ENCODE results near the gene AKAP8L.

Gene AKAP8L

DNA sequence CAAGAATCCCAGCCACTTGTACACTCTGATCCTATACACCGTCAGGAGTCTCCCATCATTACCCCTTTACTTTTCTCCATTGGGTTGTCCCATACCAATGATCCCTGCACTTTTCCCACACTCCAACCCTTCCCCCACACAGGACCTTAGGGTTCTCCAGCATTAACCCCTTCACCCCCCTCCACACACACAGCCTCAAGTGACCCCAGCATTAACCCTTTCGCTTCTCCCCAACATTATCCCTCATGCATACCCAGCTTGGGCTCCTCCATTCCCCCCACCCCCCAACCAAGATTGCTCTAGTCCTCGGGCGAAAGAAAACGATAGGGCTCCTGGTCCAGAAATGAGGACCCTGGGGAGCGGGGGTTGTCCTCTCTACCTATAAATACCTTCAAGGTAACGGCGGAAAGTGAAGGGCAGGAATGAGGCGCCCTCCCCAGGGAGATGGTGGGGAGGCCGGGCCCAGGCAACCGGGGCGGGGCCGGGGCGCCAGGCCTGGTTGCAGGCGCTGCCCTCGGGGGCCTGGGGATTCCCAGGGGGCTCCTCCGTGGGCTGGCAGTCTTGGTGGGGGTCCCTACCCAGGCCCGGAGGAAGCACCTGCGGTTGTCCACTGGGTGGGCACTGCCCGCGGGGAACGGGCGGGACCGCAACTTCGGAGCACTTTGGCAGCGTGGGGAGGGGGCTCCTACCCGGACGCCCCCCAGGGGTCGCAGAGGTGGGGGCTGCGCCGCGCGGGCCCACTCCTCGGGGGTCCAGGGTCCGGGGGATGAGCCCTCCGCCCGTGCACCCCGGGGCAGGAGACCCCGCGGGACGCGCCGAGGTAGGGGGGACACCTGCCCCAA is 30.2 kb upstream of the AKAP8L start:
- no peak for DNase-seq

DNA sequence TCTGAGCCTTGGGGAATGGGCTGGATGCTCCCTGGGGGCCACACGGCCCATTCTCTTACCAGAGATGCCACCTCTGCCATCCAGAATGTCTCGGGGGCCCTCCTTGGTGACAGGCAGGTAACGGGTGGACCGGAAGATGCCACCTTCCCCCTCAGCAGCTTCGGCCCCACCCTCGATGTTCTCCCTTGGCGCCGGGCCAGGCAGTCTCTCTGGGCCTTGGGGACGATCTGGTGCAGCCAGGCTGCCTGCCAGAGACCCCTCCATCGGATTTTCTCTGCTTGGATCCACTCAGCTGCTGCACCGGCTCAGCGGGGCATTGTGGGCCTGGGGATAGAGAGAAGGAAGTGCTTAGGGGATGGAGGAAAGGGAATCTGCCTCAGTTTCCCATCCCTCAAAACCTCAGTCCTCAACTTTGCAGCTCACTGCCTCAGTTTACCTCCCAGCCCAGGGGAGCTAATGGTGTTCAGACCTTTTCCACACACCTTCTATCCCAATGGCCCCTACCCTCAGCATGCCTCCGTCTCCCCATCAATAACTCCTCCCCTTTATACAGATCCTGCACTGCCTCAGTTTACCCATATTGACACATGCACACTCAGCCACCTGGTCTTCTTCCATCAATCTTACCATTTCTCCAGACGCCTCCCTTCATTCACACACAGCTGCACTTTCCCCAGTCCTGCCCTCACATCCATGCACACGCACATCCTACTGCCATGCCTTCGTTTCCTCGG is 29.4 kb upstream of the AKAP8L start:
- DNase-seq, result no peak

DNA sequence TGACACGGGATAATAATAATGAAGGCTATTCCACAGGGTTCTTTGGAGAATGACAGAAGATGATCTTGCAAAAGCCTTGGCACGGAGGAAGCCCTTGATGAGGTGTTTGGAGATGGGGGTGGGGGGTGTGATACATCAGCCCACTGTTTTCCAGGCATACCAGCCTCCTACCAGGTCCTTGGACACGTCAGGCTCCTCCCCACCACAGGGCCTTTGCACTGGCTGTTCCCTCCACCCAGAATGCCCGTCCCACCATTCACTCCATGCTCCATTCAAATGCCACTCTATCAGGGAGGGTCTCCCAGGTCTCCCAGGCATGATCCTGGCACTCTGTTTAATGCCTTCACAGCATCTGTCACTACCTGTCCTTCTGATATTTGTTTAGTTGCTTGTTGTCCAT is 28.3 kb upstream of the AKAP8L start:
- no peak for DNase-seq

DNA sequence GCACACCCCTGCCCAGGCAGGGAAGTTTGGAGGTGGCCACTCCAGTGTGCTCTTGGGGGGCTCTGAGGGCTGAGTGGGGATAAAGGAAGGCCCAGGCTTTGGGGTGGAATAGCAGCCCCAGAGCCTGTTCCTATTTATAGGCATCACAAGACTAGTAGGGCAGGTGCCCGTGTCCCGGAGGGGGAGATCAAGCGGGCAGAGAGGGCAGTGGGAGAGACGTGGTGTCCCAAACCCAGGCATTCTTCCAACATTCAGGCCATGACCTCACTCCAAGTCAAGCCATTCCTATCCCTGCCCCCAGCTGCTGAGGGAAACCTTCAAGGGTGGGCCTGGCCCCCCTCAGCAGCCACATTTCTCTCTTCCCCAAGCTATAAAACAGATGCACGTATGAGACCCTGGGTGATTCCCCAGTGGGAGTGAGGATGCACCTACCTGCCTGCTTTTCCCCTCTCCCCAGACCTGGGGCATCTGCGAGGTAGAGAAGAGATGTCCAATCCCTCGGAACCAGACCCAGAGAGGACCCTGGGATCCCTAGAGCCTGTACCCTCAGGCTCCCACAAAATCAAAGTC is 27.1 kb upstream of the AKAP8L start:
- no peak for DNase-seq

DNA sequence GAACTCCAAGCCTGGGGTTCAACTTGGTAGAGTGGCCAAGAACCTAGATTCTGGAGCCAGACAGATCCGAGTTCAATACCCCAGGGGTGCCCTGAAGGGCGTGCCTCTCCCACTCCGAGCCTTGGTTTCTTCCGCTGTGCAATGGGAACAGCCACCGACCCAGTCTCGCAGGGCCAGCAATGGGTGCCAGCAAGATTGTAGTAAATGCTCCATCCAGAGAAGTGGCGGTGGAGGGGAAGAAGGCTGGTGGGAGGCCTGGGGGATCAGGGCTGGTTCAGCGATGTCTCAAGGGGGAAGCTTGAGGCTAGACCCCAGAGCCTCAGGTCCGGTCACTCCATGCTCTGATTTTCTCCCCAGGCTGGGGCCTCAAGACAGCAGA is 26.4 kb upstream of the AKAP8L start:
- DNase-seq, result no peak

DNA sequence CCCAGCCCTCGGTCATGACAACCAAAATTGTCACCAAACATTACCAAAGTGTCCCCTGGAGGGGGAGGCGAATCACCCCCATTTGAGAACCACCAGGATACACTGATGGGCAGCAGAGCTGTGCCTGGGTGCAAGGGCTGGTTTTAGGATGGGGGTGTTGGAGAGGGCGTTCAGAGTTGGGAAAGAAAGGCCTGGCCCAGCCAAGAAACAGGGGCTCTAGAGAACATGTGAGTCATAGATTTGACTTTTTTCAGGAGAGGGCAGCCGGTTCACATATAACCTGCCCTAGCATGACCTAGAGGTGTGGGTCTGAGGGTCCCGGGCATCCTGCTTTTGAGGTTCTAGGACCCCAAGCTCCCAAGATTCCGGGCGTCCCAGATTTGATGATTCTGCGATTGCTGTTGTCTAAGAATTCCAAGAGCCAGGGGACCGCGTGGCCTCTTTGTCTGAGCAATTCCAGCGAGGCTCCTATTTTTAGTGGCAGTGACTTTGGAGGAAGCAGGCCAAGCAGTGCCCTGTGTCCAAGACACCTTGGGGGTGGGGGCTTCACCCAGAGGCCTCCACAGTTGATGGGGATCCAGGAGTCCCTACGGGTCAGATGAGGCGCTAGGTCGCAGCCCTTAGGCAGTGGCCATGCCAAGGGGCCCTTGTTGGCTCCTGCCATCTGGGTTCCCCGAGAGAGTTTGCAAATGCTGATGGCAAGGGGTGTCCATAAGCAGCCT is 25.9 kb upstream of the AKAP8L start:
- no peak for DNase-seq

DNA sequence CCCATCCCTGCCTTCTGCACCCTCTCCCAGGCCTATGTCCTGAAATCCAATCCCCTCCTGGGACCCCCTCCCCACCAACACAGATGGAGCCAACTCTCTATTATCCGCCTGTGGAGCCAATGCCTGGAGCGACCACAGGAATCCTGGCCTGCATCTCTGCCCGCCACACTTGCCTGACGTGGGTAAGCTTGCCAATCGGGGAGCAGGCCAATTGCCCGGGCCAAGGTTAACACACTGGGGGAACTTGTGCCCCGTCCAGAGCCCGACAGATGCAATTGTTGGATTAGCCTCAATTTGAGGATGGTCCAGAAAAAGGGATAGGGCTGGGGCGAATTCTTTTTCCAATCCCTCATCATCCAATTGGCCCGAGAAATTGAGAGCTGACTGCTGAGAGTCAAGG is 25.1 kb upstream of the AKAP8L start:
- no peak for DNase-seq

DNA sequence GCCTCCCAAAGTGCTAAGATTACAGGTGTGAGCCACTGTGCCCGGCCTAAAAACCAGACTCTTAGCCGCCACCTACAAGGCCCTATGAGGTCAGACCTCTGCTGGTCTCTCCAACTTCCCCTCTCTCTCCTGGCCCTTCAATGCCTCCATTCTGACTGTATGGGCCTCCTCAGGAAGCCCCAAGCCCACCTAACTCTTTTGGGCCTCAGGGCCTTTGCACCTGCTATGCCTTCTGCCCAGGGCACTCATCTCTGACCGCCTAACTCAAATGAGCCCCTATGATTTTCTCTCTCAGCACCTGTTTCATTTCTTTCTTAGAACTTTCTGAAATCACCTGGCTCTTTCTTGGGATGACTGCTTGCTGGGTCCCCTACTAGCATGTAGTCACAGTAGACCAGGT is 24.5 kb upstream of the AKAP8L start:
- no peak for DNase-seq

DNA sequence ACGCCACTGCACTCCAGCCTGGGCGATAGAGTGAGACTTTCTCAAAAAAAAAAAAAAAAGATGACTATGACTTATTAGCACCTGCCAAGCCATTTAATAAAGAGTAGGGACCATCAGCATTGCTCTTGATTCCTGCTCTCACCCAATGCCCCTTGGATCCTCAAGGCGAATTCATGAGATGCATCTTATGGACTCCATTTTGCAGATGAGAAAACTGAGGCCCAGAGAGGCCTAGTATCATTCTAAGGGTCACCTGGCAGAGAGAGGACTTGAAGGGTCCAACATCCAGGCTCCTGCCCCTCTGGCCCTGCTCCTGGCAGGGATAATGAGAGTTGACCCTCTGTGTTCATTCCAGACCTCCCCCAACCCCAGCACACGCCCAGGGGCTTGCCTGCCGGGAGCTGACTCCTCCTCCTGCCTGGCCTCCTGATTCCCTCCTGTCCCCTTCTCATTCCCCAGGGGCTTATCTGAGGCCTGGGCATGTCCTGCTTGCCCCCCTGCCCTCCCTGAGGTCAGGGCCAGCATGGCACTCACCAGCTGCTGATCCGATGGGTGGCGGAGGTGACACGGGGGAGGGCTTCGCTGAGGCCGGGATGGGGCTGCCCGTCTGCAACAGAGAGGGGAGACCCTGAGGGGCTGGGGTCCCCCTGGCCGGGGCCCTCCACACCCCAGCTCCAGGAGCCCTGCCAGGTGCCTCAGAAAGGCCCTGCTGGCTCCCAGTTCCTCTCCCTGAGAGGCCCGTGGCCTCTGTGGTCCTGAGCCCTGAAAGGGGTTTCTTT is 23.5 kb upstream of the AKAP8L start:
- no peak for DNase-seq

DNA sequence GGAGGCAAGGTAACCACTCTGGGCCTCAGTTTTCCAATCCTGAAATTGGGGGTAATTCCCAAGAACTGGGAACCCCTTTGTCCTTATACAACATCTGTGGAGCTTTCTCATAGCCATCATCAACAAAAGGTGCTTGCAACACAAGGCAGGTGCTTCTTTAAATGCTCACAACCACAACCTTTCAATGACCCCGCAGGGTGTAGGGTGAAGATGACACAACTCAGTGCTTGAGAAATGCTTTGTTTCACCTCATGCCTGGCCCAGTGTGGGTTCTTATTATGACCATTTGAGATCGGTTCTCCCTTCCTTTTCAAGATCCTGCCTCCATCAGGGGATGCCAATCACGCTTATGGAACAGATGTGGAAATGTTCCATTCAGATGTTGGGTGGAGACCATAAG is 22.5 kb upstream of the AKAP8L start:
- DNase-seq, result no peak

DNA sequence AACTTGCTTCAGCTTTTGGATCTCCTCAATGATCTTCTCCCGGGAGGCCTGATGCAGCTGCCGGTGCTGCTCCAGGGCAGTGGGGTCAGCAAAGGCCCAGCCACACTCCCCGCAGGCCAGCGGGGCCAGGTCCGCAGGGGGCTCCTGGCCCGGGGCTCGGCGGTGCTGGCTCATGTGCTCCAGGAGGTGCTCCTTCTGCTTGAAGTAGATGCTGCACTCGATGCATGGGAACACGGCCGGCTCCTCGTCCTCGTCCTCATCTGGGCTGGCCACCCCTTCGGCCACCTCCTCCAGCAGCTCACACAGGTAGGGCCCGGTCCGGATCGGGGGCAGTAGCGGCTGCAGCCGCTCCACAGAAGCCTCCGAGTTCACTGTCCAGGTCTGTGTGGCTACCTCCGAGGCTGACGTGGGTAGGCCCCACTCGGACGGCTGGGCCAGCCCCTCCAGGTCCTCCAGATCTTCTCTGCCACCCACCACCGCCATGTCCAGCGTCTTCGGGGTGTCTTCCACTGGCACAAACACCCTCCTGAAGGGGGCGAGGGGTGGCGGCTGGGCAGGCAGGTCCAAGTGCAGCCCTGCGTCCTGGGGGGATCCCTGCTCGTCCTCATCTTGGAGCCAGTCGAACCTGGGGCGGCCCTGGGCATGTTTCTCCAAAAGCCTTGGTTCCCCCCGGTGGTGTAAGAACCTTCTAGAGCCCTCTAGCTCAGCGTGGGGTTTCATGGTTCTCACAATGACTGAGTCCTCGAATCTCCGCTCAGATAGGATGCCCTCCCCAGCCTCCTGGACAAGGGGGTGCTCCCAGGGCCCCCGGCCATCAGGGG is 21.2 kb upstream of the AKAP8L start:
- no peak for DNase-seq

DNA sequence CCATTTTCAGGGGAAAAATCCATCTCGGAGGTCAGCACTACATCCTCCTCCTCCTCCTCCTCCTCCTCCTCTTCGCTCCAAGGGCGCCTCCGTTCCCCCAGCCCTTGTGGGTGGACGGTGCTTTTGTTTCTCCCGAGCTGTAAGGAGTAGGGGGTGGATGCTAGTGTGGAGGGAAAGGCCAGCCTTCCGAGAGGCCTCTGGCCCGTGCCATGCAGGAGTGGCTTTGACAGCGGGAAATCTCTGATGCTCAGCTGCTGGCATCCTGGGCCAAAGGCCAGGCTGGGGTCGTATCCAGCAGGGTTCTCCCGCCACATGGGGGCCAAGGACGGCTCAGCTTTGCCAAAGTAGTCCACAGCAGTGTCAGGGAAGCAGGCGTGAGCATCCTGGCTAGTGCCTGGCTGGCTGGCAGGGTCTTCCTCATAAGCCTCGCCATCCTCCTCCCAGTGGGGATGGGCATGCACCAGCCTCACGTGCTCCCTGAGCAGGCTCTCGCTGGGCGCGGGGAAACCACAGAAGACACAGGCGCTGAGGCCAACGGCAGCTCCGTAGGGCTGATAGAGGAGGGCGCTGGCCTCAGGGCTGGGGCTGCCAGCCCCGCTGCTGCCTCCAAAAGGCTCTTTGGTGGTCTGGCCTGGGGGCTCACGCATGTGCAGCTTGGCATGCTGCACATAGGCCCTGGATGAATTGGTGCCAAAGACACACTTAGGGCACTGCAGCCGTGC is 20.5 kb upstream of the AKAP8L start:
- no peak for DNase-seq

DNA sequence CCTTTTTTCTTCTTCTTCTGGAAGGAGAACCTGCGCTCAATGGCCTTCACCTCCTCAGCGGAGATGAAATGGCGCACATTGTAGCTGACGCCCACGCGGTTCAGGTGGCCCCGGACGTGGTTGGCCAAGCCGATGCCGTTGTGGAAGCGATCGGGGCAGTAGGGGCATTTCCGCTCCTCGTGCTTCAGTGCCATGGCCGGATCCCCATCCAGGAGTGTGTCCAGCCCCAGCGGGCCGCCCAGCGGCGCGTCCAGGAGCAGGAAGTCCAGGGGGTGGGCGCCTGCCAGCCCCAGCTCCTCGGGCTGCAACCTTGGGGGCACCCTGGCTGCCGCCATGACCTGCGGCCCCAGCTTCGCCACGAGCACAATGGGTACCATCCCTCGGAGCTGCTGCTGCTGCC is 19.8 kb upstream of the AKAP8L start:
- DNase-seq, result no peak

DNA sequence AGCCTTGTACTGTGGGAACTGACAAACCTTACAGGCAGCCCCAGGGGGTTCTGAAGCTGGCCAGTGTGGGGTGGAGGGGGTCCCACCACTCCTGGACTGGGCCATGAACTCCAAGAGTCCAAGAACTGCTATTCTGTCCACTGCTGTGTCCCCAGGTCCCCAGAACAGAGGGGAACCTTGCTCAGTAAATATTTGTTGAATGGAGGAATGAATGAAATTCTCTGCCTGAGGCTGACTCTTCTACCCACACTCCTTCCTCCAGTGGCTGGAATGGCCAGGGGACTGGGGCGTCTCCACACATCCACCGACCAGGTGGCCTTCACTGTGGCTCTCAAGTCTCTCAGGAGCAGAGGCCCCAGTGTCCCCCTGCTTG is 19.3 kb upstream of the AKAP8L start:
- DNase-seq, result no peak

DNA sequence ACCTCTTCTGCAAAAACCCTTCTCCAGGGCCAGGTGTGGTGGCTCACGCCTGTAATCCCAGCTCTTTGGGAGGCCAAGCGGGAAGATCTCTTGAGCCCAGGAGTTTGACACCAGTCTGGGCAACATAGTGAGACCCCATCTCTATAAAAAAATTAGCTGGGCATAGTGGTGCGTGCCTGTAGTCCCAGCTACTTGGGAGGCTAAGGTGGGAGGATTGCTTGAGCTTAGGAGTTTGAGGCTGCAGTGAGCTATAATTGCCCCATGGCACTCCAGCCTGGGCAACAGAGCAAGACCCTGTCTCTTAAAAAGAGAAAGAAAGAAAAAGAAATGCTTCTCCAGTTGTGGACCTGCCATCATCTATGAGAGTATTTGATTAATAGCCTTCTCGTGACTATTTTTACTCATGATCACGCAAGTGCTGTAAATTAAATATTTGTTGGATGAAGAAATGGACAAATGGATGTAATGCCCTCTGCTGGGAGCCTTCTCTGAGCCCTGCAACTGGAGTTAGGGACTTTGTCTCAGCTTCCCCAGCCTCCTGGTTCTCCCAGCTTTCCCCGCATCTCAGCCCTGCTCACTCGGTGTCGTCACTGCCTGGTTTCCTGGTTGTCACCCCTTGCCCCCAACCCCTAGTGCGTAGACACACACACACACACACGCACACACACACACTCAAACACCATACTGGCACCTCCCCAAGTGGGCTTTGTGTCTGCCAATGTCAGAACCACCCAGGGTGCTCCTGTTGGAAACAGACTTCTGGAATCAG is 18.8 kb upstream of the AKAP8L start:
- DNase-seq, result no peak

DNA sequence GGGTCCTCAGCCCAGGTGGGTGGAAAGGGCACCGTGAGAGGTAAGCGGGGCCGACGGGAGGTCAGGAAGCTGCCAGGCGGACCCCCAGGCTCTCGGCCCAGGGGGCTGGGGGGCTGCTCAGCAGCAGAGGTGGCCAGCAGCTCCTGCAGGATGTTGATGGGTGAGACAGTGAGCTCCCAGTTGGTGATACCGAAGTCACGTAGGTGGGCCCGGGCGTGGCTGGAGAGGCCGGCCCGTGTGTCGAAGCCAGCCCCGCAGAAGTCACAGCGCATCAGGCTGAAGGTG is 18.0 kb upstream of the AKAP8L start:
- no peak for DNase-seq

DNA sequence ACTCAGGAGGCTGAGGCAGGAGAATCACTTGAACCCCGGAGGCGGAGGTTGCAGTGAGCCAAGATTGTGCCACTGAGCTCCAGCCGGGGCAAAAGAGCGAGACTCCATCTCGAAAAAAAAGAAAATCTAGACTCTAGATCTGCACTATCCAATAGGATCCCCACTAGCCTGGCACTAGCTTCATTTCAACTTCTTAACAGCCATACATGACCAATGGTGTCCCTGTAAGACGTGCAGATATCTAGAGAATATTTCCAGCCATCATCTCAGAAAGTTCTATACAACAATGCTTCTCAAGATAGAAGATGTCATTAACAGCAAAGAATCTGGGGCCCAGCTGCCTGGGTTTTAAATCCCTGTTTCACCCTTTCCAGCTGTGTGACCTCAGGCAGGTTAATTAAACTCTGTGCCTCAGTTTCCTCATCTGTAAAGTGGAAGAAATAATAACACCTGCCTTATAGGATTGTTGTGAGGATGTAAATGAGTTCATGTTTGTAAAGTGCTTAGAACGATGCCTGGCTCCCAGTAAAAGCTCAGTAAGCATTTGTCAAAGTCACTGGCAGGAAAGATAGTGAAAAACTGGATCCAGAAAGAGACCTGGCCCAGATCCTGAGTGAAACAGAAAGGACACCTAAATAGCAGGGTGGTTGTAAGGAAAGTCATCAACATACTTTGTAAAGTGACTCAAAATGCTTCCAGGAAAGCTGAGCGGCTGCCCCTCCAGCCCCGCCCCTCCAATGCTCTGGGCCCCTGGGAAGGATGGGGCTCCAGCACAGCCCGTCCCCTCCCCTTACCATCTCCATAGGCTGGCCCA is 17.4 kb upstream of the AKAP8L start:
- DNase-seq, result no peak

DNA sequence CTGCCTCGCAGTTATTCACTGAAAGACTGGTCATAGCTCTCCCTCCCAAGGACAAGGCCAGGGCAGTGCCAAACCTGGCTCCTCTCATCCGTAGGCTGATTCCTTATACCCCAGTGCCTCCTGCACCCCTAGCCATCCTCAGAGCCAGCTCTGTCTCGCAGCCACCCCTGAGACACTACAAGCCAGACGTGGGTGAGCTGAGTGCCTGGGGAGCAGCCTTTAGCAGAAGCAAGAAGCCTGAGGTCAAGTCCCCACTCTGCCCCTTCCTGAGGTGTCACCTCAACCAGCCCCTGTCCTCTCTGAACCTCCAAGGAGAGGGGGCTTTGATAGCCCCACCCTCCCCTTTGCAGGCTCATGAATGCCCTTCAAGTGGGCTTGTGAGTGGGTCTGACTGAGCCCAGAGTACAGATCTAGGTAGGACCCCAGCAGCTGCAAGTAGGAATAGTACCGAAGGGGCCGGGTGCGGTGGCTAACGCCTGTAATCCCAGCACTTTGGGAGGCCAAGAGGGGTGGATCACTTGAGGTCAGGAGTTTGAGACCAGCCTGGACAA is 14.8 kb upstream of the AKAP8L start:
- DNase-seq, result no peak
